Subcutaneous adipose tissue (tissue), 4 donors: ENCODE results near the gene MAB21L3. TPM values are rescaled to one million over a fixed set of nuclear protein-coding genes. Genes with fewer than 3 reads are reported as not detected.

Experiments used
- total RNA-seq, 4 donors: library from RNA; depleted of rRNA; stranded (reverse); fragments of >200 nt; gene quantifications; one replicate each; pipeline ENCODE4 v1.1.0, GENCODE V29; 2016
- TF ChIP-seq, protein P1 (sequence below): fragments of 450-650 bp; IDR thresholded peaks from one replicate; pipeline ENCODE4 v1.5.1; 2016; ENCODE audit warnings: low read depth, mild to moderate bottlenecking, control low read depth, antibody characterized with exemption, moderate library complexity

MAB21L3 gene
- total RNA-seq, 4 donors from 2014 or later: 0.75 to 6.3 (median 2.4) TPM

GRCh38 chr1:116175611-116176010, 64.4 kb downstream of the MAB21L3 start:
- TF ChIP-seq, protein P1, sequence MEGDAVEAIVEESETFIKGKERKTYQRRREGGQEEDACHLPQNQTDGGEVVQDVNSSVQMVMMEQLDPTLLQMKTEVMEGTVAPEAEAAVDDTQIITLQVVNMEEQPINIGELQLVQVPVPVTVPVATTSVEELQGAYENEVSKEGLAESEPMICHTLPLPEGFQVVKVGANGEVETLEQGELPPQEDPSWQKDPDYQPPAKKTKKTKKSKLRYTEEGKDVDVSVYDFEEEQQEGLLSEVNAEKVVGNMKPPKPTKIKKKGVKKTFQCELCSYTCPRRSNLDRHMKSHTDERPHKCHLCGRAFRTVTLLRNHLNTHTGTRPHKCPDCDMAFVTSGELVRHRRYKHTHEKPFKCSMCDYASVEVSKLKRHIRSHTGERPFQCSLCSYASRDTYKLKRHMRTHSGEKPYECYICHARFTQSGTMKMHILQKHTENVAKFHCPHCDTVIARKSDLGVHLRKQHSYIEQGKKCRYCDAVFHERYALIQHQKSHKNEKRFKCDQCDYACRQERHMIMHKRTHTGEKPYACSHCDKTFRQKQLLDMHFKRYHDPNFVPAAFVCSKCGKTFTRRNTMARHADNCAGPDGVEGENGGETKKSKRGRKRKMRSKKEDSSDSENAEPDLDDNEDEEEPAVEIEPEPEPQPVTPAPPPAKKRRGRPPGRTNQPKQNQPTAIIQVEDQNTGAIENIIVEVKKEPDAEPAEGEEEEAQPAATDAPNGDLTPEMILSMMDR: no peak

- TF ChIP-seq, protein P1: no peak
Measured at GRCh38 chr1:116176306-116176789, 65.1 kb downstream of the MAB21L3 start.

- TF ChIP-seq, protein P1: no peak
Measured at GRCh38 chr1:116177861-116178260, 66.7 kb downstream of the MAB21L3 start.

- TF ChIP-seq, protein P1: no peak
Measured at GRCh38 chr1:116178837-116179236, 67.6 kb downstream of the MAB21L3 start.

GRCh38 chr1:116179419-116179818, 68.2 kb downstream of the MAB21L3 start:
- TF ChIP-seq, protein P1: no peak

DNA sequence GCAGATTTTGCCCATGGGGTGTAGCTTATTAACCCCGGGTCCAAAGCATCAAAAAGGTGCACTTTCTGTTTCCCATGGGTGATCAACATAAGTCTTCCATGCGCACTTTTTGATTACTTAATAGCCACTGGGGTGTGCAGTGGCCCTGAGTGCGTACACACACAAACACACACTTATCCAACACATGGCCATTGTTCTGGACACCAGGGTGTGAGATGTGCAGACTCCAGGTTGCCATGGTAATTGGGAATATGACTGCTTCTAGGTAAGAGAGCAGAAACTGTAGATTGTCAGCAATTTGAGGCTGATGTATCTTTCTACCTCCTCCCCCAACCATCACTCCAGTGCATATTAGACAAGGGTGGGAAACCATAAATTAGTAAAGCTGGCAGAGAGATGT, 68.8 kb downstream of the MAB21L3 start:
- TF ChIP-seq, protein P1: no peak

DNA sequence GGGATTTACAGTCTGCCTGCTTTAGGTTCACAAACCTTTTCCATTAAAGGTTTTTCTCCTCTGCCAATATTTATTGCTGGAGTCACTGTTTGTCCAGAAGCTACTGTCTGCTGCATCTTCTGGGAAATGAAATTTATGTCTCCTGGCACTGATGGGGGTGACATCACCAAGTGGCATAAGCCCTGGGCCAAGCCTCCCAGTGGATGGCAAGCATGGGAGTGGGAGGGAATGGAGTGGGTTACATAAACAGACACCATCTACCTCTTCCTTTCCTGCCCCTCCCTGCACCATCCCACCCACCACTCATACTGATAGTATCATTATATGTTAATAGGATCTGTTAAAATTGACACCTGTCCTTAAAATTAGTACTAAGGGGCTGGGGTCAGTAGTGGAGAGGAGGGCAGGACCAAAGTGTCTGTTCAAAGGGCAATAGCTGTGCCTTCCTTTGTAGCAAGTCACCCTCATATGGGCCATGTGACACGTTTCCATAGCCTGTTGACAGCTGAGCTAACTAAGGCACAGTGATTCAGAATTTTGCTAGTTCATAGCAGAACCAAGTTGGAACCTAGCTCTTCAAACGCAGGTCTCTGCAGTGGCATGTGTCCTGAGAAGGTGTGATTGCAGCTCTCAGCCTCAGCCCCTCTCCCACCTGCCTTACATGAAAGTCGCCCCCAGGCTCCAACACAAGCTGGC, 71.0 kb downstream of the MAB21L3 start:
- TF ChIP-seq, protein P1: no peak

Other genes with a start within 250 kb of the MAB21L3 start
- 10 to 100 TPM in 2 of 4 donors, 1 to 10 TPM in 2; 6.6 to 24.5 (median 13.1) TPM for gene SLC22A15, start 134.9 kb upstream of the MAB21L3 start, total RNA-seq